ENCODE measurements around the gene PNMT. TPM values are rescaled to one million over a fixed set of nuclear protein-coding genes. Genes with fewer than 3 reads are reported as not detected.

The PNMT gene
- total and polyA plus RNA-seq, 3 experiments from 2014 or later: 0.39 TPM; not detected in 2

DNA sequence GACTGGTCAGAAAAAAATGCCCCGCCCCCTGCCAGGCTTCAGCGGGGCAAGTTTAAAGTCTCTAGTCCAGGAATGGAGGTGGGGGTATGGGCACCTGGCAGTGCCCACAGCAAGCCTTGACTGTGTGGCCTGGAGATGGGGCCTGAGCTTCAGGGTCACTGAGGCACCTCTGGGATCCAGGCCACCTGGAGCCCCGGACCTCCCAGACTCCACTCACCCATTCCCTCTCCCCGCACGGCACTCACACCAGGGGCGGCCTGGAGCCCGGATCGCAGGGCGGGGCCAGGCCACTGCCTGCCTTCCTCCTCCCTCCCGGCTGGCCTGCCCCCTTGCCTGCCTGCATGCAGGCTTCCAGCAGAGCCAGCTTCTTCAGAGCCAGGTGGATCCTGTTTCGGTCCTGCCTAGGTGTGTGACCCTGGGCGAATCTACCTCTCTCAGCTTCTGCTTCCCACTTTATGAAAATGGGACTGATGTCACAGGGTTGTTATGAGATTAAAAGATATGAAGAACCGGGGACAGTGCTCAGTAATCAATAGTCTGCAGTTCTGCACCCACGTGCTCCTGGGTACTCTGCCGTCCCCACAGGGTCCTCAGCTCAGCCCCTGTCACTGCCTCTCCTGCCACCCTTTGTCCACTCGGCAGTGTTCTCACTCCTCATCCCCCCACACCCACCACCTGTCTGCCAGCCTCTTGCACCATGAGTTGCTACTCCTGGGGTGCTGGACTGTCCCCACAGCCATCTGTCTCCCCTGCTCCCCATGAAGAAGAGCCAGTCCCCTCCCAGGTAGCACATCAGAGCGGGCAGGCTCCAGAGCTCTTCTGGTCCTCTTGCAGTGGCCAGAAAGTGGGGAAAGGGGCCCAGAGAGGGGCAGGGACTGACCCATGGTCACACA, 4.3 kb upstream of the PNMT start:
- Mint-ChIP-seq H3K27ac (peak overlapping the region in 4 of 8 donors; percentile 23 to 71 (median 26)), H3K4me1 (peaks cover 4 to 16% (median 6%) of the 10 kb centered on the region in 3 donors), H3K27me3 (peaks cover 3 to 15% of the 10 kb centered on the region in 2 donors), H3K36me3 (peaks cover 0 to 38% (median 4%) of the 10 kb centered on the region in 3 donors), H3K4me3 (peak overlapping the region in 1 of 7 donors; percentile 44), H3K9me3 (no peaks in the 10 kb centered on the region)
- H3K27me3 ChIP-seq (ENCODE audit: insufficient read depth, low read length, poor library complexity, severe bottlenecking): no peaks in the 10 kb centered on the region
- POLR2A ChIA-PET: no interaction called here
- peaks cover 11% of the 10 kb centered on the region for H3K4me1 ChIP-seq (ENCODE audit: insufficient read depth, low read length)
- H3K9me3 ChIP-seq (ENCODE audit: low read length): no peaks in the 10 kb centered on the region
- CTCF ChIA-PET: interaction anchor here (1.1 to 9.1 kb wide), 3 partner anchors 10 to 42 kb away, joined by 3 to 54 read pairs (median 9); no protein-coding TSS in a partner anchor
- no peak overlapping the region for H3K27ac ChIP-seq (ENCODE audit: low read depth, low read length)
- no peak for DNase-seq
- no peak overlapping the region for H3K4me3 ChIP-seq (ENCODE audit: low read length)
- peaks cover 21% of the 10 kb centered on the region for H3K36me3 ChIP-seq (ENCODE audit: insufficient read depth, low read length)

DNA sequence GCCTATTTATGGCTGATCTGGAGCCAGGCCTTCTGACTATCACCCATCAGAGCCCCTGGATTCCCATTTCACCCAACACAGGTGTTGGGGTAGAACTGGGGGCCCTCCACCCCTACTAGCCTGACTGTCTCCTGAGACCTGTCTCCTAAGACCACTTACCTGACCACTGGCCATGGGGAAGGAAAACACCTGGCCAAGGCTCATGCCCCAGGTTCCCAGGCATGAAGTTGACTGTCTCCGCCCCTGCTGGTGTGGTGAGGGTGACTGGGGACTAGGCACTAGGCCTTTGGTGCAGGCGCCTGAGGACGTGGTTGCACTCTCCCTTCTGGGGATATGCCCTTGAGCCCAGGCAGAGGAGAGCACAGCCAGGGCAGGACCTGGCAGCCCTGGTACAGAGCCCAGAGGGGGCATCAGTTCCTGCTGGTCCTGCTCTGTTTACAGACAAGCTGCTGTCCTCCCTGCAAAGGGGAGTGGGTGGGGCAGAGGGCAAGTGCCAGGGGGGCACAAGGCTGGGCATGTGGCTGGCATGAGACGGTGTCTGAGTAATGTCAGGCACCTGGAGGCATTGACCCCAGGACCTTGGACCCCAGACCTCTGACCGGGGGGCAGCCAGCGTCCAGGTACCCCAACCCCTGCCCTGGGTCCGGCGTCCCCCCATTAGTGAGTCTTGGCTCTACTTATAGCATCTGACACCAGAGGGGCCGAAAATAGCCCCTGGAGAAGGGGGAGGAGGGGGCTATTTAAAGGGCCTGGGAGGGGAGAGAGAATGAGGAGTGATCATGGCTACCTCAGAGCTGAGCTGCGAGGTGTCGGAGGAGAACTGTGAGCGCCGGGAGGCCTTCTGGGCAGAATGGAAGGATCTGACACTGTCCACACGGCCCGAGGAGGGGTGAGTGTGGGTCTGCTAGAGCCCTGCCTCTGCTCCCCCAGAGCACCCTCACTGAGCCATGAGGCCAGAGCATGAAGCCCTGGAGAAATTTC, 3.4 kb upstream of the PNMT start, which contains the start of gene TCAP:
Gene TCAP (plus strand): TSS at position 769 of the 981 bp plus-strand sequence. CDS start 11 bp downstream, at position 780.
- POLR2A ChIA-PET: no interaction called here

DNA sequence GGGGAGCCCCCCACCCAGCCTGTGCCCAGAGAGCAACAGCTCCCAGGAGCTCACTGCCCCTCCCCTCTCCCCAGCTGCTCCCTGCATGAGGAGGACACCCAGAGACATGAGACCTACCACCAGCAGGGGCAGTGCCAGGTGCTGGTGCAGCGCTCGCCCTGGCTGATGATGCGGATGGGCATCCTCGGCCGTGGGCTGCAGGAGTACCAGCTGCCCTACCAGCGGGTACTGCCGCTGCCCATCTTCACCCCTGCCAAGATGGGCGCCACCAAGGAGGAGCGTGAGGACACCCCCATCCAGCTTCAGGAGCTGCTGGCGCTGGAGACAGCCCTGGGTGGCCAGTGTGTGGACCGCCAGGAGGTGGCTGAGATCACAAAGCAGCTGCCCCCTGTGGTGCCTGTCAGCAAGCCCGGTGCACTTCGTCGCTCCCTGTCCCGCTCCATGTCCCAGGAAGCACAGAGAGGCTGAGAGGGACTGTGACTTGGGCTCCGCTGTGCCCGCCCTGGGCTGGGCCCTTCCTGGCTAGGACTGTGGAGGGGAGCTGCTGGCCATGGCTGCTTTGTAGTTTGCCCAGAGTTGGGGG, 2.5 kb upstream of the PNMT start:
- H3K27me3 Mint-ChIP-seq: peaks cover 3 to 23% of the 10 kb centered on the region in 2 donors
- POLR2A ChIA-PET: interaction anchor here (0.6 kb wide), 1 partner anchor 64 kb away, joined by 3 read pairs; no protein-coding TSS in a partner anchor
- CTCF ChIA-PET: interaction anchor here (0.9 to 9.1 kb wide), 5 partner anchors 11 to 315 kb away, joined by 3 to 60 read pairs (median 4); partner anchors contain the start of gene PSMD3

More for the DNA sequence above, 3.4 kb upstream of the PNMT start, which contains the start of gene TCAP:
- DNase-seq: no peak
- Histone ChIP-seq H3K36me3 (ENCODE audit: insufficient read depth, low read length) (peaks cover 19% of the 10 kb centered on the region), H3K4me1 (ENCODE audit: insufficient read depth, low read length) (peaks cover 6% of the 10 kb centered on the region), H3K27ac (ENCODE audit: low read depth, low read length) (no peak within 1 kb of the TSS), H3K9me3 (ENCODE audit: low read length) (no peaks in the 10 kb centered on the region), H3K27me3 (ENCODE audit: insufficient read depth, low read length, poor library complexity, severe bottlenecking) (no peaks in the 10 kb centered on the region), H3K4me3 (ENCODE audit: low read length) (no peak within 1 kb of the TSS)
- H3K4me3 Mint-ChIP-seq: peak within 1 kb of the TSS in 2 of 7 donors; percentile 23 to 28
- peaks cover 3 to 19% of the 10 kb centered on the region in 2 donors for H3K27me3 Mint-ChIP-seq
- CTCF ChIA-PET: interaction anchor here (0.9 to 9.1 kb wide), 5 partner anchors 10 to 43 kb away, joined by 3 to 60 read pairs (median 9); no protein-coding TSS in a partner anchor
- H3K27ac Mint-ChIP-seq: peak within 1 kb of the TSS in 5 of 8 donors; percentile 23 to 71 (median 33)
- peaks cover 4 to 16% (median 6%) of the 10 kb centered on the region in 3 donors for H3K4me1 Mint-ChIP-seq
- no peaks in the 10 kb centered on the region for H3K9me3 Mint-ChIP-seq
- peaks cover 0 to 31% (median 4%) of the 10 kb centered on the region in 3 donors for H3K36me3 Mint-ChIP-seq

DNA sequence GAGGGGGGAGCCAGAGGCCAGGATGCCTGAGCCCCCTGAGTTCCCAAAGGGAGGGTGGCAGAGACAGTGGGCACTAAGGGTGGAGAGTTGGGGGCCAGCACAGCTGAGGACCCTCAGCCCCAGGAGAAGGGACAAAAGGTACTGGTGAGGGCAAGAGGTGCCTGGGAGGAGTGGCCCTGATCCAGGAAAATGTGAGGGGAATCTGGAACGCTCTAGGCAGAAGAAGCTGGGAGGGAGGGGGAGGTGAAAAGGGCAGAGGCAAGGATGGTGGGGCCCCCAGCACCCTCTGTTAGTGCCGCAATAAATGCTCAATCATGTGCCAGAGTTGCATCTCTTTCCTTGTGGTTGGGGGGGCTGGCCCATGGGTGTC, 2.0 kb upstream of the PNMT start:
- CTCF ChIA-PET: interaction anchor here (0.9 to 9.1 kb wide), 6 partner anchors 11 to 314 kb away, joined by 3 to 60 read pairs (median 4); partner anchors contain the start of gene PSMD3
- peaks cover 6% of the 10 kb centered on the region for H3K36me3 ChIP-seq (ENCODE audit: insufficient read depth, low read length)
- peak overlapping the region in 1 of 7 donors; percentile 28 for H3K4me3 Mint-ChIP-seq
- no peaks in the 10 kb centered on the region for H3K9me3 Mint-ChIP-seq
- POLR2A ChIA-PET: interaction anchor here (0.6 kb wide), 1 partner anchor 65 kb away, joined by 3 read pairs; no protein-coding TSS in a partner anchor
- no peaks in the 10 kb centered on the region for H3K27me3 ChIP-seq (ENCODE audit: insufficient read depth, low read length, poor library complexity, severe bottlenecking)
- H3K27ac Mint-ChIP-seq: peak overlapping the region in 1 of 8 donors; percentile 72
- no peak for DNase-seq
- H3K9me3 ChIP-seq (ENCODE audit: low read length): no peaks in the 10 kb centered on the region
- peaks cover 4 to 16% (median 6%) of the 10 kb centered on the region in 3 donors for H3K4me1 Mint-ChIP-seq
- peaks cover 6% of the 10 kb centered on the region for H3K4me1 ChIP-seq (ENCODE audit: insufficient read depth, low read length)
- no peak overlapping the region for H3K27ac ChIP-seq (ENCODE audit: low read depth, low read length)
- peaks cover 0 to 18% (median 2%) of the 10 kb centered on the region in 3 donors for H3K36me3 Mint-ChIP-seq
- peaks cover 3 to 25% of the 10 kb centered on the region in 2 donors for H3K27me3 Mint-ChIP-seq
- no peak overlapping the region for H3K4me3 ChIP-seq (ENCODE audit: low read length)

More for the DNA sequence above, 2.5 kb upstream of the PNMT start:
- peaks cover 6% of the 10 kb centered on the region for H3K4me1 ChIP-seq (ENCODE audit: insufficient read depth, low read length)
- no peaks in the 10 kb centered on the region for H3K9me3 Mint-ChIP-seq
- H3K27me3 ChIP-seq (ENCODE audit: insufficient read depth, low read length, poor library complexity, severe bottlenecking): no peaks in the 10 kb centered on the region
- H3K9me3 ChIP-seq (ENCODE audit: low read length): no peaks in the 10 kb centered on the region
- H3K4me1 Mint-ChIP-seq: peaks cover 4 to 16% (median 6%) of the 10 kb centered on the region in 3 donors
- H3K36me3 ChIP-seq (ENCODE audit: insufficient read depth, low read length): peaks cover 11% of the 10 kb centered on the region
- H3K4me3 ChIP-seq (ENCODE audit: low read length): no peak overlapping the region
- peak overlapping the region in 1 of 8 donors; percentile 33 for H3K27ac Mint-ChIP-seq
- peak overlapping the region in 1 of 7 donors; percentile 23 for H3K4me3 Mint-ChIP-seq
- H3K36me3 Mint-ChIP-seq: peaks cover 0 to 23% (median 4%) of the 10 kb centered on the region in 3 donors
- DNase-seq: no peak
- H3K27ac ChIP-seq (ENCODE audit: low read depth, low read length): no peak overlapping the region

DNA sequence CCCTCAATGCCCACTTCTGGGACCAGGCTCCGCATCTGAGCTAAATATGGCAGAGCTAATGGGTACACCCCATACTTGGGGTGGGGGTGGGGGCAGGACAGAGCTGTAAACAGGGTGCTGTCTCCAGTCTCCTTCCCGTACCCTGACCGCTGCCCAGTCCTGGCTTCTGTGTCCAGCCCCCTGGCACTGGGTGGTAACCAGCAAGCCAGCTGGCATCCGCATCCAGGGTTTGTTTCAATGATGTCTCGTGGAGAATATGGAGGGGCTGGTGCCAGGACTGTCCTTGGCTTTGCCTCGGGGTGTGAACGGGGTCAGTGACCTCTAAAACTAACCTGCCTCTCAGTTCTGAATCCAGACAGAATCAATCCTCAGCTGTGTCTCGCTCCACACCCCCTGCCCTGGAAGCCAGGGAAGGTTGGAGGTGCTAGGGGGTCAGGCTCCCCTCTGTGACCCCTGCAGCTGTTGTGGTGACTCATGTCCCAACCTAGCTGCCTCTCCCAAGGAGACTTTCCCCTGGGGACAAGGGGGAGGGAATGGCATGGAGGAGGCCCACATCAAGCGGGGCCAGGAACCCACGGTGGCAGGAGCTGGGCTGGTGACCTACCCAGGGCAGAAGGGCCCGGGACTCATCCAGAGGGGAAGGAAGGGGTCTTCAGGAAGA, 1.5 kb upstream of the PNMT start:
- H3K27ac ChIP-seq (ENCODE audit: low read depth, low read length): peak overlapping the region; percentile 24
- no peaks in the 10 kb centered on the region for H3K9me3 Mint-ChIP-seq
- peaks cover 1% of the 10 kb centered on the region for H3K36me3 ChIP-seq (ENCODE audit: insufficient read depth, low read length)
- H3K4me3 Mint-ChIP-seq: peak overlapping the region in 6 of 7 donors; percentile 12 to 57 (median 40)
- H3K27ac Mint-ChIP-seq: peak overlapping the region in 1 of 8 donors; percentile 72
- H3K4me1 ChIP-seq (ENCODE audit: insufficient read depth, low read length): peaks cover 6% of the 10 kb centered on the region
- no peak for DNase-seq
- peaks cover 3 to 25% of the 10 kb centered on the region in 2 donors for H3K27me3 Mint-ChIP-seq
- peaks cover 4 to 17% (median 6%) of the 10 kb centered on the region in 3 donors for H3K4me1 Mint-ChIP-seq
- ChIA-PET CTCF (interaction anchor here (1.2 to 9.1 kb wide), 7 partner anchors 12 to 314 kb away, joined by 3 to 60 read pairs (median 4); partner anchors contain the start of gene PSMD3), POLR2A (interaction anchor here (0.7 to 2.3 kb wide), 2 partner anchors 21 to 85 kb away, joined by 3 to 6 read pairs; partner anchors contain the start of gene PGAP3)
- no peaks in the 10 kb centered on the region for H3K27me3 ChIP-seq (ENCODE audit: insufficient read depth, low read length, poor library complexity, severe bottlenecking)
- H3K4me3 ChIP-seq (ENCODE audit: low read length): no peak overlapping the region
- no peaks in the 10 kb centered on the region for H3K9me3 ChIP-seq (ENCODE audit: low read length)
- H3K36me3 Mint-ChIP-seq: peaks cover 0 to 13% (median 0%) of the 10 kb centered on the region in 3 donors

DNA sequence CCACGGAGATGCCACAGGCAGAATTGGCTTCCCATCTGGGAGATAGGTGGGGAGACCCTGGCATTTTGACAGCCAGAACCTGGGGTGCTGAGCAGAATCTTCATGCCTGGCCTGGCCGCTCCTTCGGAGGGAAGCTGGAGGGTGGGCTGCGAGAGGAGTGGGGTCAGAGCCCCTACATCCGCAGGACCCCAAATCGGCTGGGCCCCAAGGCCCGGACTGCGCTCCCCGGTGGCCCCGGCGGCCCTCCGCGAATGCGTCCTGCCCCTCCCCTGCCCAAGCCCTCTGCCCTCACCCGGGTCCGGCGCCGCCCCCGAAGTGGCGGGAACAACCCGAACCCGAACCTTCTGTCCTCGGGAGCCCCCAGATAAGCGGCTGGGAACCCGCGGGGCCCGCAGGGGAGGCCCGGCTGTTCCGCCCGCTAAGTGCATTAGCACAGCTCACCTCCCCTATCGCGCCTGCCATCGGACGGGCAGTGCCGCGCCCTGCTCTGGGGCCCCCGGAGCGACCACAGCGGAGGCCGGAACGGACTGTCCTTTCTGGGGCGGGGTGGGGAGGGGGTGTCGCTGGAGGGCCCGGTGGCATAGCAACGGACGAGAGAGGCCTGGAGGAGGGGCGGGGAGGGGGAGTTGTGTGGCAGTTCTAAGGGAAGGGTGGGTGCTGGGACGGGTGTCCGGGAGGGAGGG, 850 bp upstream of the PNMT start:
- ChIA-PET CTCF (interaction anchor here (1.2 to 9.1 kb wide), 9 partner anchors 11 to 313 kb away, joined by 3 to 60 read pairs (median 4); partner anchors contain the start of genes MIEN1 and PSMD3), POLR2A (interaction anchor here (0.7 to 2.3 kb wide), 2 partner anchors 20 to 85 kb away, joined by 3 to 6 read pairs; partner anchors contain the start of gene PGAP3)
- Histone ChIP-seq H3K4me3 (ENCODE audit: low read length) (no peak overlapping the region), H3K4me1 (ENCODE audit: insufficient read depth, low read length) (peaks cover 6% of the 10 kb centered on the region), H3K36me3 (ENCODE audit: insufficient read depth, low read length) (no peaks in the 10 kb centered on the region), H3K27me3 (ENCODE audit: insufficient read depth, low read length, poor library complexity, severe bottlenecking) (no peaks in the 10 kb centered on the region), H3K9me3 (ENCODE audit: low read length) (no peaks in the 10 kb centered on the region), H3K27ac (ENCODE audit: low read depth, low read length) (peak overlapping the region; percentile 24)
- DNase-seq: no peak
- peak overlapping the region; percentile 12 to 81 (median 64) for H3K4me3 Mint-ChIP-seq
- peaks cover 0 to 8% (median 0%) of the 10 kb centered on the region in 3 donors for H3K36me3 Mint-ChIP-seq
- H3K27me3 Mint-ChIP-seq: peaks cover 3 to 25% of the 10 kb centered on the region in 2 donors
- peaks cover 6 to 21% (median 6%) of the 10 kb centered on the region in 3 donors for H3K4me1 Mint-ChIP-seq
- H3K9me3 Mint-ChIP-seq: no peaks in the 10 kb centered on the region
- H3K27ac Mint-ChIP-seq: no peak overlapping the region
